GM18868 (cell line): Measurements from ENCODE around the gene GLG1.
"Not testable (repeated sequence)": the region's sequence is repeated elsewhere in the genome, so short reads cannot be mapped to it uniquely, and the experiment has no call there.

ENCODE experiments used
- ATAC-seq: cut with Tn5 transposase; IDR thresholded peaks from one replicate; pipeline ENCODE4 v1.9.1; 2021; ENCODE audit warnings: mild to moderate bottlenecking, moderate library complexity; ENCODE audit not compliant: unreplicated experiment

The GLG1 gene

DNA sequence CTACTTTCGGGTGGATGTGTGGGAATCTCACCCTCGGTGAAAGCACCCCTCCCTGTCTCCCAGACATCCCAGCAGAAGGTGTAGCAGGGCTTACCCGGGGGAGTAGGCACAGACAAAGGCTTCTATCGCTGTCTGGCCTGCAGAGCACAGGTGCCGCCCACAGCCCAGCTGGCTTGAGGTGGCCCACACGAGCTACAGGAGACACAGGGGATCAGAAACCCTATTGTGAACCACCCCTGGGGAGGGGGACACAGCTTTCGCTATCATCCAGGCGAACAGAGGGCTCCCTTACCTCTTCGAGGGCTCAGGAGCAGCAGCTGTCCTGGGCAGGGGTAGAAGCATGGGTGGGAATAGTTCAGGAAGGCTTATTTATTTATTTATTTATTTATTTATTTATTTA, 193.4 kb downstream of the GLG1 start:
- ATAC-seq = not testable (repeated sequence)

DNA sequence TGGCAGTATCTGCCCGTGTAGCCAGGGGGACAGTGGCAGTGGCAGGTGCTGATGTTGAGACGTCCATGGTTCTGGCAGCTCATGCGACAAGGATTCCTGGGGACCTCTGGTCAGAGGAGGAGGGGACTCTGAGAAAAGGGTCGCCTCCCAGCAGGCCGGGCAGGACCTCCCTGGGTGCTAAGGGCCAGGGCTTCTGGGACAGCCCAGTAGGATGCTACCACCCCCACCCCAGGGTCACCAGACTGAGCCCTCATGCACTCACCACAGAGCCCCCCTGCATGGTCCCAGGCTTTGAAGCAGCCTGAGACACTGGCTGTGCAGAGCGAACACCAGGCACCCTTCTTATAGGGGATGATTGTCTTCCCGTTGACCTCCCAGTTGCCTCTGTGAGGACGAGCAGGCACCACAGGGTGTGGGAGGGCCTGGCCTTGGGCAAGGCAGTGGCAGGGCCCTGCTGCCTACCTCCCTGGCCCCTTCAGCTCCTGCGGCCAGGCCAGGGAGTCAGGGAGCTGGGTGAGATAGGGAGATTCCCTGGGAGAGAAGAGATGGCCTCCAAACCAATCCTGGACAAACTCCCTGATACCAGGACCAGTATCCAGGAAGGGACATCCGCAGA, 194.0 kb downstream of the GLG1 start:
- not testable (repeated sequence) for ATAC-seq

DNA sequence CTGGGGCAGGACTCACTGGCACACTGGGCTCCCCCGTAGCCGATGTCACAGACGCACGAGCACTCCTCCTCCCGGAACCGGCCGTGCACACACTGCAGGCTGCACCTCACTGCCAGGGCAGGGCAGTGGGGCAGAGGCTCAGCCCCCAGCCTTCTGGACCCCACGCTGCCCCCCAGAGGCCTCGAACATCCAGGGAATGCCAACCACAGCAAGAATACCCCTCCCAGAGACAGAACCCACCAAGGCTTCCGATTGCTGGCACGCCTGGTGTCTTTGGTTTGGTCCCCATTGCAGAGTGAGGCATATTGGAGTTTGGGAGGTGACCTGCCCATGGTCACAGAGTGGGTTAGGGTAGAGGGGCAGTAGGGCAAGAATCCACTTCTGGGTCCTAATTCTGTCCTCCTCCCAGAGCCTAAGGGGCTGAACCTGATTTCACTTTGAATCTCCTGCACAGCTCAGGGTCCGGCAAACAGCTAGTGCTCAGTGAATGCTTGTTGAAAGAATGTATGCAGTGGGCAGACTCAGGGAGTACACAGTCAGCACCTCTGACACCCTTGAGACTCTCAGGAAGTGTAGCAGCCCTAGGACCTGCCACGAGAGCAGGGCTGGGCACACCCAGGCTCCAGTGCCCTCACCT, 194.7 kb downstream of the GLG1 start:
- not testable (repeated sequence) for ATAC-seq

DNA sequence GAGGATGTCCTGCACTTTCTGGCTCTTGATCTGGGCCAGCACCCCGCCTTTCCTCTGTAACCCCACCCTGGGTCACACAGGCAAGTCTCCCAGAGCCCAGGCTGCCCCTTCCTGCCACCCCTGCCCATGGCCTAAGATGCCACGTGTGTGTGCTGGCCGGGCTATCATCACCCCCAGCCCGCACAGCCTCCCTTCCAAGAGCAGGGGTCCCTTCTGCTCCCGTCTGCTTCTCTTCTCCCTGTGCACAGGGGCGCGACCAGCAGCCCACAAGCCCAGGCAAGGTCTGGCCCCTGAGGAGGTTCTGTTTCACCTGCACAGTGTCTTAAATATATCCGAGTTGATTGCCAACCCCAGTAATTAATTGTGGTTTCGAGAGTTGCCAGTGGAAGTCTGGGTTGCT, 195.9 kb downstream of the GLG1 start:
- ATAC-seq = not testable (repeated sequence)

DNA sequence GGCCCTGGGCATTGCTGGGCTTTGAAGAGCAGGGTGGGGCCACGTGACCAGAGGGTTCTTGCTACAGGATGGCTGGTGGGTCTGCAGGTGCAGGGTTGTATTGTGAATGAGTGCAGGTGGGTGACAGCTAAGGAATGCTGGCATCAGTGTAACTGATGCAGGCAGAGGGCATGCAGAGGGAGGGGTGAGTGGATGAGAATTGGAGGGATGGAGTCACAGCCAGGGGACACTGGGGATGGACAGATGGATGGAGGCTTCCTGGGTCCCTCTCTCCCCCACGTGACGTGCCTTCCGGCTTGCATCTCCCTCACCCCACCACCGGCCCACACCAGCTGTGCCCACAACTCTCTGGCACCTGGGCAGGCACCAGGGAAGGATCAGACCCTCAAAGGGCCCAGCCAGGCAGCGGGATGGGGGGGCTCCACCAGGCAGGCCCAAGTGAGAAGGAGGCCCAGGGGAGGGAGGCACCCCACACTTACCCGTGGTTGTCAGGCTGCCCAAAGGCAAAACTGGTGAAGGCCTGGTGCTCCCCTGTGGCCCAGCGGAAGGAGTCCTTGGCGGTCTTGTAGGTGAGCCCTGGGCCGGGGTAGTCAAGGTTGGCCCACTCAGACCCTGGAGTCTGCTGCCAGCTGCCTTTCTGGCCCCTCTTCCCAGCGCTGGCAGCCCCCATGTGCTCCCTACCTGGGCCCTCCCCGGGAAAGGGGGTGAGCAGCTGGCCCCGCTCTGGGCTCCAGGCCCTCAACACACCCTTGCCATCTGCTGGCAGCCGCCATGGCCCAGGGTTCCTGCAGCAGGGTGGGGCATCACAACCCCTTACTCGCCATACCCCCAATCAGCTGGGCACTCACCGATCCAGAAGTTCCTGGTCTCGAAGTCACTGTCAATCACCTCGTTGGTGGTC, 196.6 kb downstream of the GLG1 start:
- not testable (repeated sequence) for ATAC-seq

DNA sequence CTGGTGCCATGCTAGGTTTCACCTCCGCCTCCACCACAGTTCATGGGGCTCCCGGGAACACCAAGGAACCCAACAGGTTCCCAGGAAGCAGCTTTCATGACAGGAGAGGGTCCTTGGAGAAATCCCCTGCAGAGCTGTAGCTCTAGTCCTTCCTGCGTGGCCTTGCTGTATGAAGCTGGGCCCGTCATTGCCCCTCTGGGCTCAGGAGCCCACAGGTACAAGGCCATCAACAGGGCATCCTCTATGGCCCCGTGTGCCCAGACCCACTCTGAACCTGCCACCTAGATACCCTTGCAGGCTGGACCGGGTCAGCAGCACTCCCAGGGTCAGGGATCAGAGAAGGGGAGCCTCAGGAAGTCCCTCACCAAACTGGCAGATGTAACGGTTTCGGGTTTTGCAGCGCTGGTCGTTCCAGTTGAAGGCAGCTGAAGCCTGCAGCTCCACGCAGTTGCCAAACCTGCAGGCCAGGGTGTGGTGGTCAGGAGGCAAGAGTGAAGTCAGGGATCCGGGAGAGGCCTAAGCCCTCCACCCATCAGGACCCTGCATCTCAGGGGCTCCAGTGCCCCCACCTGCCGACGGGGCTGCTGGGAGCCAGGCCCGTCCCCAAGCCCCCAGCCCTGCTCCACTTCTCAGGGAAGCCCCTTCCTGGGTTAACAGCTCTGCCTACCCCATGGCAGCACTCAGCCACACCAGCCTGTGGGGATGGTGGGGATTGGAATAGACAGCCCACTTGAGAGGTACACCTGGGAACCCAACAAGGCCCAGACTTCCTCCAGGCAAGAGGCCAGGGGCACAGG, 197.5 kb downstream of the GLG1 start:
- not testable (repeated sequence) for ATAC-seq

DNA sequence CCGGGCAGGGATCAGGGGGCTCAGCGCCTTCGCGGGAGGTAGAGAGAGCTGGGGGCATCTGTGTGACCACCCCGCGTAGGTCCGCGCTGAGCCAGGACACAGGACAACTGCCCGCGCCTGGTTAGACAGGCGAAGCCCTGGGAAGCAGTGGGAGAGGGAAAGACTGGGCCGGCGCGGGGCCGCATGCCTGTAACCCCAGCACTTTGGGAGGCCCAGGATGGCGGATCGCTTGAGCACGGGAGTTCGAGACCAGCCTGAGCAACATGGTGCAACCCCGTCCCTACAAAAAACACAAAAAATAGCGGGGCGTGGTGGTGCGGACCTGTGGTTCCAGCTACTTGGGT, 199.6 kb downstream of the GLG1 start:
- ATAC-seq = not testable (repeated sequence)

DNA sequence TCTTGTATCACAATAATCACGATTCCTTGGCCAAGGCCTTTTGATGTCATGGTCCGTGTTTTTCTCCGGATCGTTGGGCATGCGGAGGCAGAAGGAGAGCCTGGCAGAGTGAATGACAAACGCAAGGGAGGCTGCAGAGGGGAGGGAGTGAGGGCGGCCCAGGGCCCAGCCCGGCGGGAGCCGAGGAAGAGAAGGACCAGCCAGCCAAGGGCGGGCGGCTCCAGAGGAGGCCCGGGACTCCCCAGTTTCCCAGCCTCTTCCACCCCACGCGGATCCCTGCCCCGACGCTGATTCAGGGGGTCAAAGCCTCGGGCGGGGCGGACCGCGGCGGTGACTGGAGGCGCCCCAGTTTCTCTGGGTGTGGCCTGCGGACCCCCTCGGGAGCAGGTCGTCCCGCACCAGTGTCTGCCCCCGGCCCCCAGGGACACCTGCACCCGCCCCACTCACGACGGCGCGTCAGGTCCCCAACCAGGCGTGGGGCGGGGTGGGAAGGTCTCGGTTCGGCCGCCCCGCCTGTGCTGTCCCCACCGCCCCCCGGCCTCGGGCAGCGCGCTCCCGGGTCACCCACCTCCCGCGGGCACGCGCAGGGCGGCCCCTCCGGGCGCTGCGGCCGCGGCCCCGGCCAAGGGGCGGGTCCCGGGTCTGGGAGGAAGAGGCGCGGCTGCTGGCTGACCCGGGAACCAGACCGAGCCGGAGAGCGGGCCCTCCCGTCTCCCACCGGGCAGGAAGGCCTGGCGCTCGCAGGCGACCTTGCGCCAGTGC, 200.1 kb downstream of the GLG1 start:
- not testable (repeated sequence) for ATAC-seq

DNA sequence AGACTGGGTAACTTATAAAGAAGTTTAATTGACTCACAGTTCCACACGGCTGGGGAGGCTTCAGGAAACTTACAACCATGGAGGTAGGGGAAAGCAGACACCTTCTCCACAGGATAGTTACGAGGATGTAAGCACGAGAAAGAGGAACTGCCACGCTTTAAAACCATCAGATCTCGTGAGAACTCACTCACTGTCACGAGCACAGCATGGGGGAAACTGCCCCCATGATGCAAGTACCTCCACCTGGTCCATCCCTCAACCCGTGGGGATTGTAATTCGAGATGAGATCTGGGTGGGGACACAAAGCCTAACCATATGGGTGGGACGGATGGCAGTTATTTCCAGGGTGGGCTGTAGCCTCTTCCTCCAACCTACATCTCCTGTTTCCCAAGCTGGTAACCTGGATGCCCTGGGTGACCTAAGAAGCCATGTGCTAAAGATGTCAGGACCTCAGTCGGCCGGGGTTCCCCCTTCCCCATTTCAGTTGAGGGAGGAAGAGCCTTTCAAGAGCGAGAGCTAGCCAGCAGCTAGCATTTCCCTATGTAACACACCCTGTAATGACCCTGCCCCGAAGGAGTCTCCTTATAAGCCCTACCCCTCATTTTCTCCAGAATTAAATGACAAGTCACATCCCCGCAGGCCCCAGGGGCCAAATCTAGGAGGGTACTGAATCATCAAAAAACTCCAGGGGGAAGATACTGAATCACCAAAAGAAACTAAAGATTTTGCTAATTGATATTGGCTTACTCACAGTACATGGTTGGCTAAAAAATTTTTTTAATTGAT, 202.6 kb downstream of the GLG1 start:
- not testable (repeated sequence) for ATAC-seq

DNA sequence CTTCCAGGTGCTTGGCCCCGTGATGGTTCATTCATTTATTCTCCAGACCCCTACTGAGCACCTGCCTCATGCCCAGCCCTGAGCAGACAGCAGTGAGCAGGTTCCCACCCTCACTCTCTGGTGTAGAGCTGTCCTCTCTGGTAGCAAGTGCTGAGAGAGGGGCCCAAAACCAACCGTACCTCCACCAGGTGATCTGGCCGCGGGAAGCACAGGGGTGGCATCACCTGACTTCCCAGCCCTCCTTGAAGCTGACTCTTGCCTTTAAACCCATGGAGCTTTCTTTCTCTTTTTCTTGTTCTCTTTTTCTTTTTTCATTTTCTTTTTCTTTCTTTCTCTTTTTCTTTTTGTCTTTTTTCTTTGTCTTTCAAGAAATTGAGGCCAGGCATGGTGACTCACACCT, 206.7 kb downstream of the GLG1 start:
- not testable (repeated sequence) for ATAC-seq

DNA sequence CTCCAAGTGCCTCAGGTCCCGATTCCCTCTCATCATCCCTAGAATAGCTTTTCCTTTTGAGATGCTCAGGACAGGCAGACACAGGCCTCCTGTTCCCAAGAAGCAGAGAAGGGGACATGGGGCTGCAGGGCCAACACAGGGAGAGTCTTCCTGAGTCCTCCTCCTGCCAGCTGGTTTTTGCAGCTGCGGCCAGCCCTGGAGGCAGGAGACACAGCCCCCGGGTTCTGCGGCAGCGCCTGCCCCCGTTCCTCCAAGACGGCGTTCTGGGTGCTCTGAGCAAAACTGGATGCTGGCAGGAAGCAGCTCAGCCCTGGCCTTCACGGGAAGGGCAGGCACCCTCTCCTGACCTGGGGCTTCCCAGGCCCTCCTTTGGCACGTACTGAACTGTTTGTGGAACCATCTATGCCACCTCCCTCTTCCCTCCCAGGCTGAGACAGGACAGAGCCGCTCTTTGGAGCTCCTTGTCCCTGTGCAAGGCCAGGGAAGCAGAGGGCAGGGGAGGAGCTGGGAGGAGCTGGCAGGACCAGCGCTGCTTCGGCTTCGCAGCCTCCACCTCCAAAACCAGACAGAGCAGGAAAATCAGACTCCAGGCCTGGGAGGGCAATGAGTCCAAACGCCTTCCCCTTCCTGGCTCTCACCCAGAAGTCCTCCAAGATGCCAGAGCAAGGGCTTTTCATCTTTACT, 208.6 kb downstream of the GLG1 start:
- ATAC-seq = not testable (repeated sequence)
